HEK293T (cell line): Measurements from ENCODE around the gene NFIA.

Experiments
- CTCF ChIA-PET: fragments of 350-600 bp; formaldehyde crosslinking; extraction: SDS; loops from one replicate; lab custom pipeline; 2021; ENCODE audit warnings: antibody characterized with exemption, inconsistent platforms; lab: Yijun Ruan, JAX
- POLR2A ChIA-PET: fragments of 350-600 bp; formaldehyde crosslinking; extraction: SDS; loops from one replicate; lab custom pipeline; 2020; ENCODE audit warnings: antibody characterized with exemption, inconsistent platforms; lab: Yijun Ruan, JAX
- DNase-seq: peaks from one replicate; pipeline ENCODE4 v3.0.0; 2012; ENCODE audit warnings: mixed read lengths; ENCODE audit errors: extremely low spot score
- ARNT ChIP-seq: fragments of 450-650 bp; IDR thresholded peaks from 2 replicates; pipeline ENCODE4 v1.6.1; 2017; ENCODE audit warnings: mild to moderate bottlenecking
- BHLHE40 ChIP-seq: fragments of 450-650 bp; IDR thresholded peaks from 2 replicates; pipeline ENCODE4 v1.6.1; 2016; ENCODE audit warnings: mild to moderate bottlenecking, moderate library complexity, borderline replicate concordance
- CTBP1 ChIP-seq: fragments of 450-650 bp; IDR thresholded peaks from 2 replicates; pipeline ENCODE4 v1.6.1; 2016; ENCODE audit warnings: borderline replicate concordance
- ELF4 ChIP-seq: fragments of 450-650 bp; IDR thresholded peaks from 2 replicates; pipeline ENCODE4 v1.6.1; 2017; ENCODE audit warnings: antibody characterized with exemption
- FOXA1 ChIP-seq: fragments of 450-650 bp; IDR thresholded peaks from 2 replicates; pipeline ENCODE4 v1.6.1; 2016; ENCODE audit warnings: mild to moderate bottlenecking
- FOXK2 ChIP-seq: fragments of 450-650 bp; IDR thresholded peaks from 2 replicates; pipeline ENCODE4 v1.6.1; 2016; ENCODE audit warnings: mild to moderate bottlenecking
- FOXM1 ChIP-seq: fragments of 450-650 bp; IDR thresholded peaks from 2 replicates; pipeline ENCODE4 v1.6.1; 2017; ENCODE audit warnings: mild to moderate bottlenecking, borderline replicate concordance
- HDGF ChIP-seq: fragments of 450-650 bp; IDR thresholded peaks from 2 replicates; pipeline ENCODE4 v1.6.1; 2017; ENCODE audit warnings: antibody characterized with exemption, borderline replicate concordance
- L3MBTL2 ChIP-seq: fragments of 450-650 bp; conservative IDR thresholded peaks from 2 replicates; pipeline ENCODE4 v1.6.1; 2016; ENCODE audit warnings: mild to moderate bottlenecking
- LEF1 ChIP-seq: fragments of 450-650 bp; IDR thresholded peaks from 2 replicates; pipeline ENCODE4 v1.6.1; 2017; ENCODE audit warnings: mild to moderate bottlenecking, borderline replicate concordance
- NFRKB ChIP-seq: fragments of 450-650 bp; IDR thresholded peaks from 2 replicates; pipeline ENCODE4 v1.6.1; 2016; ENCODE audit warnings: mild to moderate bottlenecking, moderate library complexity
- PKNOX1 ChIP-seq: fragments of 450-650 bp; IDR thresholded peaks from 2 replicates; pipeline ENCODE4 v1.6.1; 2016
- SP1 ChIP-seq: fragments of 450-650 bp; IDR thresholded peaks from 2 replicates; pipeline ENCODE4 v1.6.1; 2017
- SUZ12 ChIP-seq: fragments of 450-650 bp; IDR thresholded peaks from 2 replicates; pipeline ENCODE4 v1.6.1; 2016; ENCODE audit warnings: mild to moderate bottlenecking
- TARDBP ChIP-seq: fragments of 450-650 bp; IDR thresholded peaks from 2 replicates; pipeline ENCODE4 v1.6.1; 2016
- ZNF384 ChIP-seq: fragments of 450-650 bp; IDR thresholded peaks from 2 replicates; pipeline ENCODE4 v1.6.1; 2016

Gene NFIA

GRCh38 chr1:61190618-61191432, 108.5 kb downstream of the NFIA start:
- CTCF ChIA-PET = no interaction called here
- TF ChIP-seq SP1 = no peak
- TF ChIP-seq NFRKB = no peak
- POLR2A ChIA-PET = no interaction called here
- DNase-seq = no peak

GRCh38 chr1:61191433-61191720, 109.0 kb downstream of the NFIA start:
- TF ChIP-seq LEF1 = no peak
- TF ChIP-seq PKNOX1 = no peak
- ChIA-PET POLR2A (no interaction called here), CTCF (no interaction called here)
- no peak for DNase-seq

- no peak for TF ChIP-seq FOXM1
- TF ChIP-seq PKNOX1 = peak; percentile 39
- ChIA-PET CTCF (no interaction called here), POLR2A (no interaction called here)
- DNase-seq = no peak
These were observed 110.4 kb downstream of the NFIA start for GRCh38 chr1:61192663-61193330.

- TF ChIP-seq FOXA1 (no peak), SP1 (no peak), PKNOX1 (no peak), TARDBP (no peak), ARNT (no peak), HDGF (no peak), CTBP1 (no peak), BHLHE40 (no peak), FOXK2 (no peak), SUZ12 (no peak), L3MBTL2 (no peak)
- no peak for DNase-seq
- ChIA-PET POLR2A (no interaction called here), CTCF (no interaction called here)
These were observed 111.4 kb downstream of the NFIA start for GRCh38 chr1:61193808-61194207.

- TF ChIP-seq CTBP1 = no peak
- no peak for TF ChIP-seq FOXK2
- no peak for TF ChIP-seq ARNT
- no peak for TF ChIP-seq ELF4
- TF ChIP-seq SP1 = no peak
- TF ChIP-seq FOXM1 = no peak
- no peak for TF ChIP-seq L3MBTL2
- TF ChIP-seq SUZ12 = no peak
- no peak for TF ChIP-seq LEF1
- TF ChIP-seq BHLHE40 = no peak
- no peak for TF ChIP-seq NFRKB
- no peak for TF ChIP-seq PKNOX1
- TF ChIP-seq FOXA1 = no peak
- TF ChIP-seq HDGF = no peak
- no peak for TF ChIP-seq ZNF384
- no peak for TF ChIP-seq TARDBP
- POLR2A ChIA-PET = no interaction called here
- CTCF ChIA-PET = no interaction called here
- DNase-seq = no peak
These were observed 116.2 kb downstream of the NFIA start for GRCh38 chr1:61198554-61198953.

- no peak for TF ChIP-seq TARDBP
- TF ChIP-seq FOXK2 = no peak
- no peak for TF ChIP-seq ARNT
- TF ChIP-seq LEF1 = no peak
- TF ChIP-seq ZNF384 = no peak
- TF ChIP-seq FOXM1 = no peak
- no peak for TF ChIP-seq ELF4
- TF ChIP-seq PKNOX1 = no peak
- TF ChIP-seq HDGF = no peak
- no peak for TF ChIP-seq SUZ12
- TF ChIP-seq CTBP1 = no peak
- TF ChIP-seq BHLHE40 = no peak
- CTCF ChIA-PET = no interaction called here
- POLR2A ChIA-PET = interaction anchor here (1.1 kb wide), 1 partner anchor 151 kb away, joined by 3 read pairs; no protein-coding TSS in a partner anchor
- DNase-seq = no peak
These were observed 118.7 kb downstream of the NFIA start for GRCh38 chr1:61201035-61201434.
